HG03135 (cell line): ENCODE data around the gene HTD2.
"Not testable (repeated sequence)": the region's sequence is repeated elsewhere in the genome, so short reads cannot be mapped to it uniquely, and the experiment has no call there.

Experiments
- ATAC-seq: cut with Tn5 transposase; IDR thresholded peaks from one replicate; pipeline ENCODE4 v1.9.1; 2021; ENCODE audit warnings: mild to moderate bottlenecking, moderate library complexity; ENCODE audit not compliant: unreplicated experiment

Gene HTD2

DNA sequence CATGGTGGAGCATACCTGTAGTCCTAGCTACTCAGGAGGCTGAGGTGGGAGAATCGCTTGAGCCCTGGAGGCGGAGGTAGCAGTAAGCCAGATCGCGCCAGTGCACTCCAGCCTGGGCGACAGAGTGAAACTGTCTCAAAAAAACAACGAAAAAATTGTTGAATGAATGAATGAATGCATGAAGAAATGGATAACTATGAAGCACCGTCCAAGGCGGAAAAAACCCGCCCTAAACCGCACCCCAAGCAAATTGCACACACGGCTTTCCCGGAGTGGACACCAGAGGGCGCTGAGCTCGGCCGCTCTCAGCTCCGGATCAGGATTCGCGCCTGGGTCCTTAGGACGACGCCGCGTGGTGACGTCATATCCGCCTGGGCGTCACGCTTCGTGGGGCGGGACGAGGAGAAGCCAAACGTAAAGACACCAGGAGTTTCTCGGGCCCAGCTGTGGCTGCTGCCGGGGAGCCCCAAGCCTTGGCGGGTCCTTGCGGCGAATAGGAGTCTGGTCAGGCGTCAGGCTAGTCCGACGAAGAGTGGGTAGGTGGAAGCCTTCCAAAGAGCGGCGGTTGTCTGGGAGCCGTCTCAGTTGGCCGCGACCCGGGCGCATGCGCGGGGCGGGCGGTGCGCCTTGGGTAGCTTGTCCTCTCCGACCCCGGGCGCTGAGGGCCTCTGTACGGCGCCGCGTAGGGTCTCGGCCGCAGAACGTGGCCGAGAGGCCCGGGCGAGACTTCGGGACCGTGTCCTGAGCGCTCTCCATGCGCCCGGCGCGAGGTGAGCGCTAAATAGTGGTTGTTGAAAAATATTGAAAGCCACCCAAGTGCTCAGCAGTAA lies at the start of gene HTD2, which contains the start of gene RPP14:
HTD2 (plus strand) TSS at position 639 of the 830 bp plus-strand sequence. CDS start 11,094 bp downstream, outside the sequence.
RPP14 (plus strand) TSS at position 364 of the 830 bp plus-strand sequence. CDS start 4,085 bp downstream, outside the sequence.
- ATAC-seq = peak; percentile 93

DNA sequence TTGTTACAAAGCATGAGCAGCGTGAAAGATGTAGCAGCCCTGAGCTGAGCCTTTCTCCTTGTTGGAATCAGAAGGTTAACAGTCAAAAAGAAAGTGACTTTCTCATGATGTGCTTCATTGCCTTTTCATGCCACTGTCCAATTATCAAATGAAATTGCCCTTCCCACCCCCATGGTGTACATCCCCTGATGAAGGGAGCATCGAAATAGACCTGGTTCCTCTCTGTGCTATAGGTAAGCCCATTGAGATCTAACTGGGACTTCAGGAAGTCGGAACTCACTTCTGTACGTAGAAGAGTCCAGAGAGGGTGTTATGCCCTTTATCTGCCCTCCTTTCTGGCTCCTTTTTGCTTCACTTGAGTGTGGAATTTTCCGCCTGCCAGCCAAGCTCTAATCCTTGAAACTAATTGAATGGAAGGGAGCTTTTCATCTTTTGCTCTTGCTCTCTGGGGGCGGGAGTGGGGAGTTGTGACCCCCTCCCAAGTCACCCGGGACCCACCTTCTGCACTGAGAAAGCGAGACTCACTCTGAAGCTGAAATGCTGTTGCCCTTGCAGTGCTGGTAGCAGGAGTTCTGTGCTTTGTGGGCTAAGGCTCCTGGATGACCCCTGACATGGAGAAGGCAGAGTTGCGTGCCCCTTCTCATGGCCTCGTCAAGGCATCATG lies 47.8 kb upstream of the HTD2 start:
- ATAC-seq = no peak

DNA sequence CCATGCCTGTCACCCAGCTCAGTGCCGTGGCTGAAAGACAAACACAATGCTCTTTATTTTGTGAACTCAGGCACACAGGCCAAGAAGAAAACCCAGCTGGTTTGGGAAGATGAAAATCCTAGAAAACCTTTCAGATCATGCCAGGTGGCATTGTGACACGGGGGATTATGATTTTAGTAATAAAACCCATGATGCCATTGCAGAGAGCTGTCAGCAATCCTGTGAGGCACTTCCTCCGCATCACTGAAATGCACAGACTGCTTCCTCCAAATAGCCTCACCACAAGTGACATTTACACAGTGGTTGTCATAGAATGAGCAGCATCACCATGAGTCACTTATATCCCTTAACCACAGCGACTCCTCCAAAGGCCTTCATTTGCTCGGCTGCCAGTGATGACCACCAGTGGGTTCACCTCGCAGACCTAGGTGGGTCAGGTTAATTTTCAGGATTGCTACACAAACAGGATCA lies 46.0 kb upstream of the HTD2 start:
- no peak for ATAC-seq

DNA sequence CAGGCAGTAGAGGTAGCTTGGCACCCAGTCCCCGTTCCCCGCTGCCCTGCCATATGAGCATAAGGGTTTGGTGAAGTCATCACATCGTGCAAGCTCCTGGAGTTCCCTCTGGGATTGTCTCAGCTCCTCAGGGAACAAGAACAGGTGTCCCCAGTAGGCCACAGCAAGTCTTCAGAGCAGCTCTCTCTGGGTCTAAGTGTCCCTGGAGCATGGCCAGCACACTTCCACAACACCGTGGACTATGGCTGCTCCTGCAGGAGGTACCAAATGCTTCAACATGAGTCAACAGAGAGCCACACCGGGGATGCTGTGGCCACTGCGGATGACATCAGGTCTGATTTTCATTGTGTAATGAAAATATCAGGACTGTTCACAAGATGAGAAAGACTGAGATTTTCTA lies 45.6 kb upstream of the HTD2 start:
- no peak for ATAC-seq

DNA sequence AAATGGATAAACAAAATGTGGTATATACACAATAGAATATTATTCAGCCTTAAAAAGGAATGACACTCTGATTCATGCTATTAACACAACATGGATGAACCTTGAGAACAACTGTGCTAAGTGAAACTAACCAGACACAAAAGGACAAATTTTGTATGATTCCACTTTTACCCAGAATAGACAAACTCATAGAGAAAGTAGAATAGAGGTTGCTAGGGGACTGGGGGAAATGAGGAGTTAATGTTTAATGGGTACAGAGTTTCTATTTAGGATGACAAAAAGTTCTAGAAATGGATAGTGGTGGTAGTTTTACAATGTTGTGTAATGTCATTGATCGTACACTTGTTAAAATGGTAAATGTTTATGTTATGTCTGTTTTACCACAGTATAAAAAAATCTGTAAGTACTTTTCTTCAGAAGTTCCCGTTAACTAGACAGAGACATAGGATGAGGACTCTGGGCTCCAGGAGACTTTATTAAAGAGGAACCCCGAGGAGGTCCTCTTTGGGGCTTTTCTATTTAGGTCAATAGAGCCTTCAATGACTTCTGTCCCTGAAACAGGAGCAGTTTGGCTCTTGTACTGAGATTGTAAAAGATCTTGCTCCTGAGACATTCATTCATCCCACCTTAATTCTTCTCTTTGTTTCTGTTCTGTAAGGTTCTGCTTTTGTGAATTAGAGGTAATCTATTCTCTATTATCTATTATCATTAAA lies 44.2 kb upstream of the HTD2 start:
- peak; percentile 86 for ATAC-seq

DNA sequence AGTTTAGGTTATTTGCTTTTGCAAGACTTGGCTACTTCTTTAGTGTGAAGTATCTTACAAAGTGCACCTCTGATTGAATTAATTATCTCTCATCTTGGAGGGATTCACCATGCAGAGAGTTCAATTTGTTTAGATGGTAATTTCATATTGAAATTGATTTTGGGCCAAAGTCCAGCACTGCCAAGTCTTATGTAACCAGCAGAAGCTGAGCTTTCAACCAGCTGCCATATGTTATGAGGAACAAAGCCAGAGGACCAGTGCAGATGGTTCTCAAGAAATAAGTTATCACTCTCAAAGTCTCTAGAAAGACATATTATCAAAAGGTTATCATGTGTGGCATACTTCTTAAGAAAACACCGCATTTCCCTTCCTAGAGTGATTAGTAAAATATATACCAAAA lies 39.7 kb upstream of the HTD2 start:
- ATAC-seq = no peak

DNA sequence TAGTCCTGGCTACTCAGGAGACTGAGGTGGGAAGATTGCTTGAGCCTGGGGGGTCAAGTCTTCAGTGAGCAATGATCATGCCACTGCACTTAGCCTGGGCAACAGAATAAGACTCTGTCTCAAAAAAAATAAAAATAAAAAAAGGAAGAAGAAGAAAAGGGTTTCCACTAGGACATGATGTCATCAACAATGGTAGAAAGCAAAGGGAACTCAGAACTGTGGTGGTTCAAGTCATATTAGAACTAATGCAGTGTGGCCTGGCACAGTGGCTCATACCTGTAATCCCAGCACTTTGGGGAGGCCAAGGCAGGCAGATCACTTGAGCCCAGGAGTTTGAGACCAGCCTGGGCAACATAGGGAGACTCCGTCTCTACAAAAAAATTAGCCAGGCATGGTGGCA lies 38.8 kb upstream of the HTD2 start:
- ATAC-seq = not testable (repeated sequence)

DNA sequence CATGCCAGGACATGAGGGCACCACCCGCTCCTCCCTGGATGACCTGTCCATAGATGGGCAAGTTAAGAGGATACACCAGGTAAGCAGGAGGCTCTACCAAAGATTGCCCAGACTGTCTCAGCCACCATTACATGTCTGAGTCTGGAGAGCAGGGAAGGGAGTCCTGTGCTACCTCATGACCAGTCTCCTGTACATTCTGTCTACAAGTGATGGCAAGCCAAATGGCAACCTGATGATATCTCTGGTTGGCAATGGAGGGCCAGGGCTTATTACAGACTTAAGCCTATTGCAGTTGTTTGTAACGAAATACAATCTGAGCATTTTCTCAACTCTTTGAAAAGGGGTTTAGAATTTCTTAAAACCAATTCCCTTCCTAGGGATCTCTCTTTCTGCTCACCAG lies 37.0 kb upstream of the HTD2 start:
- ATAC-seq = no peak

DNA sequence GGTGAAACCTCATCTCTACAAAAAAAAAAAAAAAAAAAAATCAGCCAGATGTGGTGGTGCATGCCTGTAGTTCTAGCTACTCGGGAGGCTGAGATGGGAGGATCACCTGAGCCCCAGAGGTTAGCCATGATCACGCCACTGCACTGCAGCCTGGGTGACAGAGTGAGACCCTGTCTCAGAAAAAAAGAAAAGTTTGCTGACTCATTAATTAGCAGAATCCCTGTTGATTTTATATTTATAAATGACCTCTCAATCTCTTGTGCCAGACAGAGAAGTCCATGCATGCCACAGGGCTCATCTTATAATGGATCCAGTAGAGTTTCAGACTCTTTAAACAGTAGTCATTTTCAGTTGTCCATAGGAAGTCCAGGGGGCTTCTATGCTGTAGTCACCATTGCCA lies 35.8 kb upstream of the HTD2 start:
- ATAC-seq = no peak

DNA sequence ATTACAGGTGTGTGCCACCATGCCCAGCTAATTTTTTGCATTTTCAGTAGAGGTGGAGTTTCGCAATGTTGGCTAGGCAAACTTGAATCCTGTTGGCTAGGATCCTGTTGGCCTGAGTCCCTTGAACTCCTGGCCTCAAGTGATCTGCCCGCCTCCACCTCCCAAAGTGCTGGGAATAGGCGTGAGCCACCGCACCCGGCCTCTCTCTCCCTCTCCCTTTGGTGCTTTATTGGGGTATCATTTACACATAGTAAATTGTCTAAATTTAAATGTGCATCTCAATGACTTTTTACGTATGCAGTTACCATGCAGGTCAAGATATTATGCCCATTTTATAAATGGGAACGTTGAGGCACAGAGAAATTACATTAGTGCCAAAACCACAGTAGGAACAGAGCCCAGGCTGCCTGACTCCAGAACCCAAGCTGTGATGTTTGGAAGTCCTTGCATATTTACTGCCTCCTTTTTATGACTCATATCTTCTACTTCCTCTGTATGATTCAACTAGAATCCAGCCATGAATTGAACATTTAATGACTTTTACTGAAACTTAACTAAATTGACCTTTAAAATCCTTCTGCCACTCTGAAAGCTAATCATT lies 34.3 kb upstream of the HTD2 start:
- no peak for ATAC-seq

DNA sequence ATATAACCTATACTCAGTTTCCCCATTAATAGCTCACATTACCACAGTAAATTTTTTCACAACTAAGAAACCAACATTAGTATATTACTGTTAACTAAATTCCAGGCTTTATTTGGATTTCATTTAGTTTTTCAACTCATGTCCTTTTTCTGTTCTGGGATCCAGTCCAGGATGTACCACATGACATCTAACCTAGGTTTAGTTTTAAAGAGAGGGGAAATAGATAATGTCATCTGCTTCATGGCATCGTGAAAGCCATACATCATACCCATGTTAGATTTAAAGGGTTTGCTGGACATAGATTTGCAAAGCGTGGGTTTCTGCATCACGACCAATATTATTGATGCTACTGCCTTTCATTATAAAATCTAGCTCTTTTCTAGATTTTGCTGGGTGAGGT lies 33.4 kb upstream of the HTD2 start:
- no peak for ATAC-seq

DNA sequence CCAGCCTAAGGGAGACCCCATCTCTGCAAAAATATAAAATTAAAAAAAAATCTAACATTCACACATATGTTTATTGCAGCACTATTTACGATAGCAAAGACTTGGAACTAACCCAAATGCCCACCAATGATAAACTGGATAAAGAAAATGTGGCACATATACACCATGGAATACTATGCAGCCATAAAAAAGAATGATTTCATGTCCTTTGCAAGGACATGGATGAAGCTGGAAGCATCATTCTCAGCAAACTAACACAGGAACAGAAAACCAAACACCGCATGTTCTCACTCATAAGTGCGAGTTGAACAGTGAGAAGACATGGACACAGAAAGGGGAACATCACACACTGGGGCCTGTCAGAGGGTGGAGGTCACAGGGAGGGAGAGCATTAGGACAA lies 33.0 kb upstream of the HTD2 start:
- not testable (repeated sequence) for ATAC-seq

DNA sequence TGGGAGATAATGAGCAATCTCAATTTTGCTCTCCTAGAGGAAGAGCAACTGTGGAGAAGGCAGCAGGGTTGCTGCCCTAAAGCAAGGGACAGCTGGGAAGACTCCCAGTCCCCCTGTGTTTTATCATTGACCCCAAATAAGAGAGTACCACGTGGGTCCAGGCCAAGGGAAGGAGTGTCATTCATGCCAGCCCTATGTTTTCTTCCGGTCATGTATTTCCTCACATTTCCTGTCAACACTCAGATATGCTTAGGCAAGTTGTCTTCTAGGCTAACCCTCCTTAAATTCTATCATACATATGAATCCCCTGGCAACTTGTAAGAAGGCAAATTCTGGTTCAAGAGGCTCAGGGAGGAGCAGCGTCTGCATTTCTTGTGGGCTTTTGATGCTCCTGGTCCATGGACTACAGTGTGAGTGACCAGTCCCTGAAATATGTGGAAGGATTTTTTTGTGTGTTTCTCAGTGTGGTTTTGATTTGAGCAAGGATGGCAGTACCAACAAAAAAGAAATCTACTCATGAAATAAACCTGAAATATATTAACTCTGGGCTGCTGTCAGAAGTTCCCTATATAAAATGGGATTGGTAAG lies 32.2 kb upstream of the HTD2 start:
- ATAC-seq = no peak

DNA sequence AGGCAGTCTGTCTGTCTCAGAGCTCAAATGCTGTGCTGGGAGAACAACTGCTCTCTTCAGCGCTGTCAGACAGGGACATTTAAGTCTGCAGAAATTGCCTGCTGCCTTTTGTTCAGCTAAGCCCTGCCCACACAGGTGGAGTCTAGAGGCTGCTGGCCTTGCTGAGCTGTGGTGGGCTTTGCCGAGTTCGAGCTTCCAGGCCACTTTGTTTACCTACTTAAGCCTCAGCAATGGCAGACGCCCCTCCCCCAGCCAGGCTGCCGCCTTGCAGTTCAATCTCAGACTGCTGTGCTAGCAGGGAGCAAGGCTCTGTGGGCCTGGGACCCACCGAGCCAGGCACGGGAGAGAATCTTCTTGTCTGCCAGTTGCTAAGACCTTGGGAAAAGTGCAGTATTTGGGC lies 25.3 kb upstream of the HTD2 start:
- no peak for ATAC-seq

DNA sequence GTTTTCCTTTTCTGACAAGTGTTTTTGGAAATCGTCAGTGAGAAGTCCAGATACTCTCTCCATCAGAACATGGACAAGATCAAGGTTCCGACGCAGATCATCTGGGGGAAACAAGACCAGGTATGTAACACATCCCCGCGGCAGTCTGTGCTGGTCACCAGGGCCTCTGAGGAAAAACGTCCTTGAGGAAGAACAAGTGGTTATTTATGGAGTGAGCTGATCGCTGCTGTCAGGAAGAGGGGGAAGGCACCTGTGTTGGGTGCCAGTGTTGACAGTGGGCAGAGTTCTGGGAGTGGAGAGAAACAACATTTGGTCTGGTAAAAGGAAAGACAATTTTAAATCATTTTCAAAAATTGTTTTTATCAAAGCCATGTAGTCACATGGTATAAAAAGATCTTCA lies 21.0 kb upstream of the HTD2 start:
- ATAC-seq = no peak

DNA sequence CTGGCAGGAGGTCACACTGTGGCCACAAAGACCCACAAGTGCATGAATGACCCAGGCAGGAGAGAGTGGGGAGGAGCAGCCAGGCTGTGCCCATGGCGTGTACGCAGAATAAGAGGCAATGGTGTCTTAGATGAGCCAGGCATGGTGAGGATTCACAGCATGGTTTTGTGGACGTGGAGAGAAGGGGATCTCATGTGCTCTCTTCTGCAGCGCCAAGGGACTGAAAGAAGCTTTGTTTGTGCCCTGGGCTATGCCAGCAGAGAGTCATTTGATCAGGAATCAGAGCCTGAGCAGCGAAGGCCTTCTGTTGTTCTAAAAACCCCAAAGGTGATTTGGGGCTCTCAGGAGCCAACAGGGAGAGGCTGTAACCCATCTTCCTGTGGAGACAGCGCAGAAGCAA lies 19.0 kb upstream of the HTD2 start:
- ATAC-seq = no peak

DNA sequence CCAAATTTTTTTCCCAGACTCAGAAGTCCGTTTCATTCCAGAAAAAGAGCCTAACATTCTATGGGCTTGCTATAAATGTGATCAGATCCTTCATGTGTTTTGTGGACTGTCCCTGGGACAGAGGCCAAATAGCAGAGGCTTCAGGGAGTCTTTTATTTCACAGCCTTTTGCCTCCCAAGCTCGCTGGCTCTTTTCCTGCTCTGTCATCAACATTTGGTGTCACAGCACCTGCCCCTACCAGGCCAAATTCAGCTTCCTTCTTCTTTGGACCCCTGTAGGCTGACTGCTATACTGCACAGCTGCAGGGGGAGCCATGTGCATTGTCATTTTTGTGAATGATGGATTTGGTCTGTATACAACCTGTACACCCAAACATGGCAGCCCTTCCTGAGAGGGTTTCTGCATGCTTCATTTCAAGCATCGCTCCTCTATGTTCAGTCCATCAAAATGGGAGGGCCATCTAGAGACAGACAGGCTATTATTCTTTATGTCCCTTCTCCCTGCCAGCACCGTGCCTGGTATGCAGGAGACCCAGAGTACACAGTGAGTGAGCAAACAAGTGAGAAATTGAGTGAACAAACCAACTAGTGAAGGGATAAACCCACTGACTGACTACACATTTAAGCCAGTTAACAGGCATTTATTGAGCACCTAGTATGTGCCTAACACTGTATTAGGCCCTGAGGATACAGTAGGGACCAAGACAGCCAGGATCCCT lies 18.1 kb upstream of the HTD2 start:
- no peak for ATAC-seq

DNA sequence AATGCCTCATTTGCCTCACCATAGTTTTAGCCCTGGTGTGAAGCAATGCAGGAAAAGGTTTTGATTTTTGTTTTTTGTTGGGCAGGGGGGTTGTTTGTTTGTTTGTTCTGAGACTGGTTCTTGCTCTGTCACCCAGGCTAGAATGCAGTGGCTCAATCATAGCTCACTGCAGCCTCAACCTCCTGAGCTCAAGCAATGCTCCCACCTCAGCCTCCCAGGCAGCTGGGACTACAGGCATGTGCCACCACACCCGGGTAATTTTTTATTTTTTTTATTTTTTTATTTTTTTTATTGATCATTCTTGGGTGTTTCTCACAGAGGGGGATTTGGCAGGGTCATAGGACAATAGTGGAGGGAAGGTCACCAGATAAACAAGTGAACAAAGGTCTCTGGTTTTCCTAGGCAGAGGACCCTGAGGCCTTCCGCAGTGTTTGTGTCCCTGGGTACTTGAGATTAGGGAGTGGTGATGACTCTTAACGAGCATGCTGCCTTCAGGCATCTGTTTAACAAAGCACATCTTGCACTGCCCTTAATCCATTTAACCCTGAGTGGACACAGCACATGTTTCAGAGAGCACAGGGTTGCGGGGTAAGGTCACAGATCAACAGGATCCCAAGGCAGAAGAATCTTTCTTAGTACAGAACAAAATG lies 17.2 kb upstream of the HTD2 start:
- ATAC-seq = not testable (repeated sequence)

DNA sequence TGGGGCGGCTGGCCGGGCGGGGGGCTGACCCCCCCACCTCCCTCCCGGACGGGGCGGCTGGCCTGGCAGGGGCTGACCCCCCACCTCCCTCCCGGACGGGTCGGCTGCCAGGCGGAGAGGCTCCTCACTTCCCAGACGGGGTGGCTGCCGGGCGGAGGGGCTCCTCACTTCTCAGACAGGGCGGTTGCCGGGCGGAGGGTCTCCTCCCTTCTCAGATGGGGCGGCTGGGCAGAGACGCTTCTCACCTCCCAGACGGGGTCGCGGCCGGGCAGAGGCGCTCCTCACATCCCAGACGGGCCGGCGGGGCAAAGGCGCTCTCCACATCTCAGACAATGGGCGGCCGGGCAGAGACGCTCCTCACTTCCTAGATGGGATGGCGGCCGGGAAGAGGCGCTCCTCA lies 15.9 kb upstream of the HTD2 start:
- ATAC-seq = not testable (repeated sequence)
